Stimulated activated CD4-positive, alpha-beta T cell treated with anti-CD3 and anti-CD28 coated beads, Interleukin-12 subunit alpha, Interleukin-12 subunit beta, amount 100 ng/mL, for 48 hours (primary cell): ENCODE results near the gene TCFL5.

Source experiments
- DNase-seq, 3 donors: peaks; one replicate each; pipeline ENCODE4 v3.0.0-alpha.2; 2020; ENCODE audit warnings: low read depth in 2 of 3, low spot score in 1 of 3

Gene TCFL5

DNA sequence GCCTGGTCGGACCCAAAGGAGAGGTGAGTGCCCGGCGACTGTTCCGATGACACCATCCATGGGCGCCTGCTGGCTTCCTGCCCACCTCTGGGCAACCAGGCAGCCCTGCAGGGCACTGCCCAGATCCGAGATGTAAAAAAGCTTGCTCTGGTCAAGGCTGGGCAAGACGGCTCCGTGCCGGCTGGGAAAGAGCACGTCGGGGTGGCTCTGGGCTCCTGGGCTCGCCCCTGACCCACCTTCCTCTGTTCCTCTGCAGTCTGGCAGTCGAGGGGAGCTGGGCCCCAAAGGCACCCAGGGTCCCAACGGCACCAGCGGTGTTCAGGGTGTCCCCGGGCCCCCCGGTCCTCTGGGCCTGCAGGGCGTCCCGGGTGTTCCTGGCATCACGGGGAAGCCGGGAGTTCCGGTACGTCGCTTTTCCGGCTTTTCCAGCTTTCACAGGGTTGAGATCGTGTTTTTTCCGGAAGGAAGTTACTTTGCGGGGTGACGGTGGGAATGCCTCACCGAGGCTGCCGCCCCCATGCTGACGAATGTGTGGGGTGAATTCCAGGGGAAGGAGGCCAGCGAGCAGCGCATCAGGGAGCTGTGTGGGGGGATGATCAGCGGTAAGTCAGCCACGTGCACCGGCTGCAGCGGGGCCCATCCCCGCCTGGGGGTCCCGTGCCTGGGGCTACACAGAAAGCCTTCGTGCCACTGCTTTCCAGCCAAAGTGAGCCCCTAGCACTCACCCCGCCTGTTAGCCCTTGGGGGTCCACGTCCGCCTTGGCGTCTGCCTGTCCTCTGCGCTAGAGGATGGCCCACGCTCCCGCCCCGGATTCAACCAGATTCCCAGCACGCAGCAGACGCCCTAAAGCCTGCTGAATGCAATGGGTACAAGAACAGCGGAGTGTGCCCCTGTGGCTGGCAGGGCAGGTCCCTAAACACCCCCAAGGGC, 25.4 kb downstream of the TCFL5 start:
- no peak for DNase-seq

DNA sequence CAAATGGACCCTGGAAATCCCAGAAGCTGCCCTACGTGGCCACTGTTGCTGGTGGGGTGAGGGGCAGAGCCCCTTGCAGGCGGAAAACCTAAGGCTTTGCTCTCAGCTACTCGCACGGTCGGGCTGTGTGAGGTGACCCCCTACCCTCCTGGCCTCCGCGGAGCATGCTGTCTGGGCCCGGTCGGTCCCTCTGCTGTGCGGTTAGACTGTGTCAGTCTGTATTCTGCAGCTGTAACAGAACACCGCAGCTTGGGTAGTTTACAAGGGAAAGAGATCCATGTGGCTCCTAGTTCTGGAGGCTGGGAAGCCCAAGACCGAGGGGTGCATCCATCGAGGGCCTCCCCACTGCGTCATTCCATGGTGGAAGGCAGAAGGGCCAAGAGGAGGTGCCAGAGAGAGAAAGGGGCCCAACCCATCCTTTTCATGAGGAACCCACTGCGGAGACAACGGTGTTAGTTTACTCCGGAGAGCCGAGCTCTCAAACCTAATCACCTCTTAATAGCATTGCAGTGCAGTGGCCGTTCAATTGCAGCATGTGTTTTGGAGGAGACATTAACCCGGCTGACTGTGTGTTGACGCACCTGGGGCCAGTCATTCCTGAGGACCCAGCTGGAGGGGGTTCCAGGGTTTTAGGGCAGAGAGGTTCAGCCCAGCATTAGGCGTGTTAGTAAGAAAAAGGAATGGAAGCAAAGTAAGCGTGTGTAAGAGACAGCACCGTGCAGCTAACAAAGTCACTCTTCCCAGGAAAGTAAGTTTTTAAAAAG, 26.5 kb downstream of the TCFL5 start:
- DNase-seq: no peak

DNA sequence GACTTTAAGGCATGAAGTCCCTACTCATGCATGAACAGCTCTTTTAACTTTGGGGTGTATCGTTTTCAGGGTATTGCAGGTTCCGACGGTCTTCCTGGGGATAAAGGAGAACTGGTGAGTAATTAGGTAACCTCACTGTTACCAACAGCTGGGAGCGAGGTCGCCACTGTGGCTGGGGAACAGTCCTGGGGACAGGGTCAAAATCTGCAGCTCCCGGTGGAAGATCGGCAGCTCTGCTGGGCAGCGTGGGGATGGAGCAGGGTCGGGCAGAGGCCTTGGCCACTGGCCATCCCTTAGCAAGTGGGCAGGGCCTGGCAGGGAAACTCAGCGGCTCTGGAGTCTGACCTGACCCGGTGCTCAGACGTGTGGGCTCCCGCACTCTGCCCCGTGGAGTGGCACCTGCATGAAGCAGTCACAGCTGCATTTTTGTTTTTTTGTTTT, 28.7 kb downstream of the TCFL5 start:
- no peak for DNase-seq

DNA sequence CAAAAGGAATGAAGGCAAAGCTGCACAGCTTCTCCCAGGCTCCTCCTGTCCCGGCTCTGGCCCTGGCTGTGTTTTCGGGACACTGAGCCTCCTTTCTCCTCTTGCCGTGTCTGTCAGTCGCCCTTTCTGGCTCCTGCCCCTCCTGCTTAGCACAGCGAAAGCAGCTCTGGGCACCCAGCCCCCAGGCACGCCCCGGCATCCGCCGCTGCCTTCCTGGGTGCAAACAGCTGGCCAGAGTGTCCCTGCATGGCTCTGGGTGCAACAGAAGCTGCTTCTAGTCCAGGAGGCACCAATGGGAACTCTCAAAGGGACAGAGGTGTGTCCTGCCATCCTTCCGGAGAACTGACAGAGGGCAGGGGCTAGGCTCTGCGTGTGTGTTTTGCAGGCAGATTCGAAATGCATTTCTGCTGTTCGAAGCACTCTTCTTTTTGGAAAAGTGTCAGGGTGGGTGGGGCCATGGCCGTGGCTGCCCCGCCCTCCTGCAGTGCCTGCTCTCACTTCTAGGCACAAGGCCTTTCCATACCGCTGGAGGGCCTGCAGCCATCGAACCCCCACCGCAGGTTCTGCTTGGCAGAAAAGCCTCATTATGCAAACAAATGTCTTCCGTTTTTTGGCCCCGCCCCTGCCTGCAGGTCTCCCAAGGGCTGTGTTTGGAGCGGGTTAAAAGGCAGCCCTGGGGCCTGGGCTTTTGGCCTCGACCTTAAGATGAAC, 29.3 kb downstream of the TCFL5 start:
- no peak for DNase-seq

DNA sequence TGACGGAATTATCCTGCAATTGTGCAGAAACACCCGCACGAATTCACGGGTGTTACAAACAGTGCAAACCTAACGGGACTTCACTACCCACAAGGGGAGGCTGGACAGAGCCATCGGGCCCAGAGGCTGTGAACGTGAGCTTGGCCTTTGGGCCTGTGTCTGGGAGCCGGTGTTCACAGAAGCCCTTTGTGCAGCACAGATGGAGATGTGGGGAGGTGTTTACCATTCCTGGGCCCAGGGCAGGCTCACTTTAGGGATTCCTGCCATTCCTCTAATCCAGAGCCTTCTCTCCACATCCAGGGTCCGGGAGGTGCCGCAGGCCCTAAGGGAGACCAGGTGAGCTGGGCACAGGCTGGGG, 29.8 kb downstream of the TCFL5 start:
- no peak for DNase-seq

DNA sequence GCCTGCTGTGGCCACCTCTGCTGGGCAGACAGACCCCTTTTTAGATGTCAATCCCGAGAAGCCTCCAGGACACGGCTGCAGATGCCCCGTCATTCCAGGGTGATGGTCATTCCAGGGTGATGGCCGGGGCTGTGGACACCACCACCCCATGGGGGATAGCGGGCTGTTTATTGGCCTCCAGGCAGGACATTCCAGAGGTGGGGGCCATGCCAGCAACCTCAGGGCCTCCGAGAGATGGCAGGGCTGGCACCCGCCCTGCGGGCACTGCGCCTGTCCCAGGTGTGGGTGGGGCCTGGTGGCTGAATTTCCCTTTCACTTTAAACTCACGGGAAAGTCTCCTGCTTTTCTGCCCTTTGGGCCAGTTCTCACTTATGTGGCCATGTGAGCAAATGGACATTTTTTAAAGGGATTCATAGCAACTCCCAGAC, 30.2 kb downstream of the TCFL5 start:
- no peak for DNase-seq

DNA sequence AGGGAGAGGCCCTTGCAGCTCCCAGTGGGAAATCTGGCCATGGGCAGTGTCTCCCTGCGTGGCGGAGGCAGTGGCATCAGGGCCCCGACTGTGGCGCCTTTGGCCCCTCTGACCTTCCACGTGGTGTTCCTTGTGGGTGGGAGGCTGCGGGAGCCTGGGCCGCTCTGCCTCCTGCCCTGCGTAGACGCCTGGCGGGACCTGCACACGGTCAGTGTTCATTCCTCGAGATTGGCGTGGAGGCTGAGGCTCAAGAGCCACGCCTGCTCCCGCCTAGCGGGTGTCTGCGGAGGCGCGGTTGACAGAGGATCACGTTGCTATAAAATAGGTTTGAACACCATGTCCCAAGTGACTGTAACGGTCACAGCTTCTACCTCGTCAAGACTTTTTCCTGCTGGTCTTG, 30.8 kb downstream of the TCFL5 start:
- DNase-seq: no peak

GRCh38 chr20:62830251-62830650, 31.4 kb downstream of the TCFL5 start:
- no peak for DNase-seq

DNA sequence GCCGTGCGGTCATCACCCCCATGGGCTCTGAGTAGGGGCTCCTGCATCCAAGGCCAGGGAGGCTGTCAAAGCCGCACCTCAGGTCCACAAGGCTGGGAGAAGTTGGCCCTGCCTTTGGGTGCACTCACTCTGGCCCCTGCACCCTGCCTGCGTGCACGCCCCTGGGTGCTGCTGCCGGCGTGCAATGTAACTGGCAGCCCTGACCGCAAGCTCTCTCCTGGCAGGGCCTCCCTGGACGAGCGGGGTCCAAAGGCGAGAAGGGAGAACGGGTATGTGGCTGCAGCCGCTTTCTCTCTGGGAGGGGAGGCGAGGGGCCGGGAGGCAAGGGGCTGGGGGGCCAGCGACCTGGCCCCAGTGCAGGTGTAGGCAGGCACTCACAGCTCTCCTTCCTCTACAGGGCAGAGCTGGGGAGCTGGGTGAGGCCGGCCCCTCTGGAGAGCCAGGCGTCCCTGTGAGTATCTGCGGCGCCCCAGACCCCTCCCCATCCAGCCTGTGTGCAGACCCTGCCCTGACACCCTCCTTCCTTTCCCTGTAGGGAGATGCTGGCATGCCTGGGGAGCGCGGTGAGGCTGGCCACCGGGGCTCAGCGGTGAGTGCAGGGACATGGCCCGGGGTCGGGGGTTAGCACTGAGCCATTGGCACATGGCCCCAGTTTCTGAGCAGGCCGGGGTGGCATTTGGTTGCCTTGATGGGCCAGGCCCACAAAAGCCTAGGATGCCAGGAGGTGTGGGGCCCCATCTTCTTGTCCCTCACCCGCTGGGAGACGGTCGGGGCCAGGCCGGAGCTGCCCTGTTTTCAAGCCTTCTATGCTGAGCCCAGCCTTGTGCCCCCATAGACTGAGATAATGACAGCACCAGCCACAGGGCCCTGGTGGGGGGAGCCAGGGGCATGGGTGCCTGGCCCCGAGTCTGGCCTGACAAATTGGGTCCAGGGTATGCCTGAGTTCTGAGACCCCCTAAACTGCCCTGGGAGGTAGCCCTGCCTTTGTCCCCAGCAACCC, 32.1 kb downstream of the TCFL5 start:
- DNase-seq: no peak

DNA sequence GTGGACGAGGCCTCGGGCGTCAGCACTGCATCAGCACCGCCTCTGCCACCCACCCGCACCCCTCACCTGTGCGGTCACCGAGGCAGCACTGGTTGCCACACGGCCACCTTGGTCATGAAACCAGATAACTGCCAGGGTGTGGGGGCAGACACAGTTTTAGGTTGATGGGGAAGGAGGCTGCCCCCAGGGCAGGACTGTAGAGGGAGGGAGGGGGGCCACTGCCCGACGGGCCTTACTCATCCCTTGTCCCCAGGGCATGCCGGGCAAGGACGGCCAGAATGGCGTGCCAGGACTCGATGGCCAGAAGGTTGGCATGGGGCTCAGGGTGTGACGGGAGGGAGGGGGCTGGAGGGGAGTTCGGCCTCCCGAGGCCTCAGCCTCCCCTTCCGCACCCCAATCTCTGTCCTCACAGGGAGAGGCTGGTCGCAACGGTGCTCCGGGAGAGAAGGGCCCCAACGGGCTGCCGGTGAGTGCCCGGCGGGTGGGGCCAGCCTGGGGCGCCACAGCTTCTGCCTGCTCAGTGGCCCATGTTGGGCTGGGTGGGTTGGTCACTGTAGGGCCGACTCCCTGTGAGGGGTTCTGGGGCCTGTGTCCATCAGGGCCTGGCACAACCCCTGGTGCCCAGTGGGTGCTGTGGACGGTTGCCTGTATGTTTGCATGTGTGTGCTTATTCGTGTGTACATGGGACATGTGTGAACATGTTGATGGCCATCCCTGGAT, 33.0 kb downstream of the TCFL5 start:
- no peak for DNase-seq

DNA sequence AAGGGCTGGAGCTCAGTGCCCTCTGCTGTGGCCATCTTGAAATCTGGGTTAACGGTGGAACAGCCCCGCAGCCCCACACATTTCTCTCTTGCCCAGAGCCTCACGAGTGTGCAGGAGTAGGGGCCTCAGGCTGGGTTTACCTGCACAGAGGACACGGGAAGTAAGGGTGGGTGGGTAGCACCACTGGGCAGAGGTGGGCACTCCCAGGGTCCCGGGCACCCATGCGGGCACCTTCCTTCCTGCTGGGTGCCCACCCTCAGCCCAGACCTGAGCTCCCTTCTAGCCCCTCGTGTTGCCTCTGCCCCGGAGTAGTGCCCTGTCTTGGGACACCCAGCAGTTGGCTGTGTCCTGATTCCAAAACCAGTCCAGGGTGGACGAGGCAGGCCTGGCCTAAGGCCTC, 33.6 kb downstream of the TCFL5 start:
- no peak for DNase-seq

- no peak for DNase-seq
Observed at GRCh38 chr20:62827311-62828038, 34.1 kb downstream of the TCFL5 start.

DNA sequence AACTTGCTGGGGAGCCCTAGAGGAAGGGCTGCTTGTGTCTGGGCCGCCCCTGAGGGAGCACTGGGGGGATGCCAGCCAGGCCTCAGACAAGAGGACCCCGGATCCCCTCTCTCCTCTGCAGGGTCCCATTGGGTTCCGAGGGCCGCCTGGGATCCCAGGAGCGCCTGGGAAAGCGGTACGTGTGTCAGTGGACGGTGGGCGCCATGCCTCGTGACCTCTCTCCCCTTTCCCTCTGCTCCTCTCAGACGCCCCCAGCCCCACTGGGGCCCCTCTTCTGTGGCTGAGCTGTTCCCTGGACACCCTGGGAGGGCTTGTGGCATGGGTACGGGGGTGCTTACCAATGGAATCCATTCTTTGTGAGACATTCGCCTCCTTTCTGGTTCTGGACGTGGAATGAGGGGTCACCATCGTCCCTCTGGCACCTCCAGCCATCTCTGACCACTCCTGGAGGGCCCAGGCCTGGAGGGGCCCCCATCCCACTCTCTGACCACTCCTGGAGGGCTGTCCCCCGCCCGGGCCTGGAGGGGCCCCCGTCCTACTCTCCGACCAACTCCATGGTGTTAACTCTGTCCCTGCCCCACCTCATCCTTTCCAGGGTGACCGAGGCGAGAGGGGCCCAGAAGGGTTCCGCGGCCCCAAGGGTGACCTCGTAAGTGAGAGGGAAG, 34.8 kb downstream of the TCFL5 start:
- DNase-seq: no peak

DNA sequence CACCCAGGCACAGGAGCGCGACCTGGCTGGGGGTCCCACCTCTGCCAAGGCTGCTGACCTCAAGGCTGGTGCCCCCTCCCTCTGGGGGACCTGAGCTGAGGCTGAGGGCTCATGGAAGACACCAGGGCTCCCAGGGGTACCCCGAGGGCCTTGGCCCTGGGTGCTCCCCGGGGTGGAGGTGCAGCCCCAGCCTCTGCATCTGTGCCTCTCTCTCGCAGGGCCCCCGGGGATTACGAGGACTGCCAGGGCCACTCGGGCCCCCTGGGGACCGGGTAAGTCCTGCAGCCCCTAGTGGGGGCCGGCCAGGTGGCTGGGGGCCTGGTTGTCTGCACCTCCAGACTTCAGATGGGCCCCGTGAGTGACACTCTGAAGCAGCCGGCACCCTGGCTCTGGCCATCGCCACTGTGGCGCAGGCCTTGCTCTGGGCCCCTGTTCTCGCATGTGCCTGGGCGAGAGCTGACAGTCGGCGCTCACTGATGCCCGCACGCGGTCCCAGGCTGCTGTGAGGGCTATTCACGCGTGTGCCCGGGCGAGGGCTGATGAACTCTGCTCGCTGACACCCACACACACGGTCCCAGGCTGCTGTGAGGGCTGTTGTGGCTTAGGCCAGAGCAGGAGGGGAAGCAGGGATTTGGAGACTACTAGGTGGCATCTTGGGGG, 35.5 kb downstream of the TCFL5 start:
- no peak for DNase-seq

GRCh38 chr20:62825333-62825985, 36.2 kb downstream of the TCFL5 start:
- no peak for DNase-seq

- DNase-seq: peak in 1 of 3 donors; percentile 45
Observed at GRCh38 chr20:62824476-62825332, 36.9 kb downstream of the TCFL5 start.
